GM21825 (cell line): Measurements from ENCODE around the gene SPTLC3.

Source experiments
- ATAC-seq: cut with Tn5 transposase; IDR thresholded peaks from one replicate; pipeline ENCODE4 v1.9.1; 2021; ENCODE audit warnings: mild to moderate bottlenecking, moderate library complexity; ENCODE audit not compliant: unreplicated experiment

SPTLC3 gene

DNA sequence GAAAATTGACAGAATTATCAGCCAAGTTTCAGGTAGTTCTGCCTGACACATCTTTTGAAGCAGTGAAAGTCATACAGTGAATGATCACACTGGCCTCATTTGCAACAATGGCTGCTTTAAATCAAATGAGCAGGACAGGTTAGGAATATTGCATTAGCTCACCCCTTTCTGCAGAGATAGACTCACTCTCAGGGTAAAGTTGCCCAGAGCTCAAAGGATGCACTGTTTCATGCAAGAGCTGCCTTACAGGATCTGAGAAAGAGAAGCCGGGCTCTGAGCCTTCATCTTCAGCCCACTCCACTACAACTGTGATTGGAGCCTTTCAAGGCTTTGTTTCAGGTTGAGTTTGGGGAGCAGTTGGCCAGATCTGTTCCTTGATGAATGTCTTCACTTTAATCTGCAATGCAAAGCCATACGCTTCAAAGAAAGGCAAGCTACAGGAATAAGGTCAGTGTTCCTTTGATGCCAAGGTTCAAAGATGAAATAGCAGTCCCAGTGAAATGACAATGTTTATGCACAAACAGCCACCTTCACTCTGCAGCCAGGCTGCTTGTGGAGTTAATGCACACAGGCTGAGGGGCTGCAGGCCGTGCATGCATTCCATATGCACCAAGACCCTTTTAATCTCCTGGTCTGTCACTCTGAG lies 121.4 kb downstream of the SPTLC3 start:
- no peak for ATAC-seq

DNA sequence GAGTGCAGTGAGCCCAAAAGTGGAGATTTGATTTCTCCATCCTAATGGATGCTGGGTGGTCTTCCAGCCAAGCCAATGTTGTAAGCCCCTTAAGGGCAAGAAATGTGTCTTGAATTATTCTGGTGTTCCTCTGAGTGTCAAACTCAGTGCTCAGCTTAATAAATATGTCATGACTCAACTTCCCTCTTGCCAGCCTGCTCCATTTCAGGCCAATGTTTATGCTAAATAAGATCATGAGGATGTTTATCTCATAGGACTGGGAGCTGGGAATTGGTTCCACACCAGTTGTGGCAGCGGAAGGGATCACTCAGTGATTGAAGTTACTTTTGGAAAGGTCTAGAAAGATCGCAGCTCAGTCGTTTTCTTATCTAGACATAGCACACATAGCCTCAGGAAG lies 121.9 kb downstream of the SPTLC3 start:
- no peak for ATAC-seq

DNA sequence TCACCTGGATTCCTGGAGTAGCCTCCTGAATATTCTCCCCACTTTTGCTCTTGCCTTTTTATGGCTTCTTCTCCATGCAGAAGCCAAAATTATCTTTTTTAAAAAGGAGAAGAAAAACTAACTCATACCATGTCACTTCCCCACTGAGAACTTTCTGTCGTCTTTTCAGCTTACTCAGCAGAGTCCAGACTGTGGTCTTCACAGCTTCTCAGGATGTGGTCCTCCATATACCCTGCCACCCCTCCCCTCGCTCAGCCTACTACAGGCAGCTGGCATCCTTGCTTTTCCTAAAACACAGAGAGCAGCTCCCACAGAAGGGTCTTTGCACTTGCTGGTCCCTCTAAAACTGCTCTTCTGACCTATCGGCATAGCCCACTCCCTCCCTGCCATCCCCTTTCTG lies 122.9 kb downstream of the SPTLC3 start:
- ATAC-seq = no peak

DNA sequence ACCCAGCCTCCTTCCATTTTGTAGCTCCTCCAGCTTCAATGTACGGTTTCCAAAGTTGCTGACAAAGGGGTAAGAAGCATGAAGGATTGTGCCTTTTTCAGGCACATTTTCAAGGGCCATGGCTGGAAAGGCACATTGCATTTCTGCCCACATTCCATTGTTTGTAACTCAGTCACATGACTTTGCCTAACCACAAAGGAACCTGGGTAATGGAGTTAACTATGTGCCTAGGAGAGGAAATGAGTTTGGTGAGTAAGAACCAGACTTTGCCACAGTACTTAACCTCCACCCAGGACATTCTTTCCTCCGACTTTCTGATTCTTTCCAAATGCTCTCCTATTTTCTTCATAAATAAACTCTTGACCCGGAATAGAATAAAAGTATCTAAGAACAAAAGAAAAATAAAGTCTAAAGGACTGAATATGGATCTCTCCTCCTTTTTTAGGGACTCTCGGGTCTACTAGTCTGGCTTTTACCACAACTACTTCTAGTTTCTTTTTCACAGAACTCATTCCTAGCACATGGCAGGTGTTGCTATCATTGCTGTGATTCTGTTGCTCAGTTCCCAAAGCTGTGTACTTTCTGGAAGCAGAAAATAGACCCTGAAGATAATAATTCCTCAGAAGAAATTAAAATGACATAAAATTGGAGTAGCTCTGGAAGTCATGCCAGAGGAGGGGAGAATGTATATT lies 130.8 kb downstream of the SPTLC3 start:
- no peak for ATAC-seq

DNA sequence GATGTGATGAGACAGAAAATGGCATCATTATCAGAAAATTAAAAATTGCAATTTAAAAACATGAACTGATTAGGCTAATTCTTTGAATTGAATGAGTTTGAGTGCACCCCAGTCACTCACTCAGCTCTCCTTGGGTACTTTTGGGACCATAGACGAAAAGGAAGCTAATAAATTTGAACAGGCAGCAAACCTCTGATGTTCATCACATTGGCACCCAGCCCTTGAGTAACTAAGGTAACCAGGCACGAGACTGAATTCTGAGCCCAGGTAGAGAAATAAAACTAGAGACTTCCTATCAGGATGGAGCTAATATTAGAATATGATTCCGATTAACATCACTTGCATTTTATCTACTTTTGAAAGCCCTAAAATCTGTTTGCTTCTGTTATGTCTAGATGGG lies 131.4 kb downstream of the SPTLC3 start:
- ATAC-seq = no peak

DNA sequence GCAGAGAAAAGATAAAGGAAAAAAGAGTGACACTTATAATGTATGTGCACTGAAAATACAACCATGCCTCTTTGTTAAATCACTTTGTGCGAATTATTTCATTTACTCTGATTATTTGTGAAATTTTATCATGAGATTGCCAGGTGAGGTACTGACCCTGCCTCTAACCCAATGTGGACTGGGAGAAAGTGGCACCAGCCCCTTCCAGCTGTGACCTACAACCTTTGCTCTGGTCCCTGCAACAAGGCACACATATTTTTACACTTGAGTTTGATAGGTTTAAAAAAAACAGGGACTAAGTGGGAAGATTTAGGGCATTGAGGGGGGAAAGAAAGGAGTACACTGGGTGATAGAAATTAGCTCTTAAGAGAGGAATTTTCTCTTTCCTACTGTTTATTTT lies 132.0 kb downstream of the SPTLC3 start:
- no peak for ATAC-seq

DNA sequence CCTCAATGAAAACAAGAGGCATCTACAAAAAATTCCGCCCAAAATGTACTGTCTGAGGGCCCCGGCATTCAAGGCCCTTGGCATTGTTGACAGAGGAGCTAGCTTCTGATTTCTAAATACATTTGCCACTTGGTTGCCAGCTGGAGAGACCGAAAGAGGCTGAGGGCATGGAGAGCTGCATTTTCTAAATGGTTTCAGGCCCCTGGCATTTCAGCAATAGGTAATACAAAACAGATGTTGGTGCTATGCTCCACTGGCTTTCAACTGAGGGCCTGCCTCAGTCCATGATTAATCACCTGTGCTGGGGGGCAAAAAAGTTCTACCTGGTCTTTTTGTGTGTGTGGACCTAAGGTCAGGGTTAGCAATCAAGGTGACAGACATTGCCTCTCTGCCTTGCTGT lies 132.8 kb downstream of the SPTLC3 start:
- no peak for ATAC-seq

DNA sequence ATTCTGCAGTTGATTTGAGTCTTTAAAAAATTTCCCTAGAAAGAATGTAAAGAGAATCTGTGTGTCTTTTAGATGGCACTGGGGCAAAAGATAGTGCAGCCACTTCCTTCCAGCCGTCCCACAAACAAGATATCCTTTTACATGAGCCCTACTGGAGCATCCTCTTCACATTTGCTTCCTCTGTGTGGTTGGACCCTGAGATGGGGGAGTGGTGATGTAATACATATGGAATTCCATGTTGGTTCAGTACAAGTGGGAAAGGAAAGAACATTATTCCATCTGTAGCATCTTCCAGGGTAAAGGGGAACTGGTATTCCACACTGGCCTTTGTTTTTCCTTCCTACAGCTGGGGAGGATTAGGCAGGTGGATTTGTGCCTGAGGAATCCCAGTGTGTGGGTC lies 133.4 kb downstream of the SPTLC3 start:
- ATAC-seq = no peak

DNA sequence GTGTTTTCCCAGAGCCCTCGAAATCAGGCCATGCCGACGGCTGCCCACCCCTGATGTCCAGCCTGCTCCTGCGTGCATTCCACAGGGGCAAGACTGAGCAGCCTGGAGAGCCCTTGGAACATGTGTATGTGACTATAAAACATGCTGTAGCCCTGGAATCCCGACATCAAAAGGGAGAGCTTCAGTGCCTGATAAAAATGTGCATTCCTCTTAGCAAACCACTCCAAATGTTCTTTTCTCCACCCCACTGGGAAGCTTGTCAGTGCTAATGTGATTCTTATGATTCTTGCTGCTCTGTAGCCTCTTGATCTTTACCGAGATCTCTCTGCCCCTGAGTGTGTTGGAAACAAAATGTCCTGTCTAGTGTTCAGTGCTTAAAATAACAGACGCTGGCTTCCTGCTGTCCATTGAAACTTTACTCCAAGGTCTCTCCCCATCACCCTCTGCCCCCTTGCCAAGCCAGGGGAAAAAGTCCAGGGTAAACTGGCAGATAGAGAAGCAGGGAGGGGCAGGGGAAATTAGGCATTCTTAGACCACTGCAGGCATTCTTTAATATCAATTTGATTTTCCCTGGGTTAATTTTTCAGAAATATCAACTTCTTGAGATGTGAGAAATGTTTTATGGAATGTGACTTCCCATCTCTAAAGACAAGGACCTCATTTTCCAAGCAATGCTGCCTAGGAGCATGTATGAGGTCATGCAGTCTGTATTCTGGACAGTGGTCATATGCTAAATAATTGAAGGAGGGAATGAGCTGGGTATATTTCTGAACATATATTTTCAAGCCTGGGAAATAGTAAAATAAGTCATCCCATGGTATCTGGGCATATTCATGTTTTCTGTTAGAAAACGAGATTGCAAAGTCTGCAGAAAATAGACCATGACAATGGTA lies 138.5 kb downstream of the SPTLC3 start:
- no peak for ATAC-seq

DNA sequence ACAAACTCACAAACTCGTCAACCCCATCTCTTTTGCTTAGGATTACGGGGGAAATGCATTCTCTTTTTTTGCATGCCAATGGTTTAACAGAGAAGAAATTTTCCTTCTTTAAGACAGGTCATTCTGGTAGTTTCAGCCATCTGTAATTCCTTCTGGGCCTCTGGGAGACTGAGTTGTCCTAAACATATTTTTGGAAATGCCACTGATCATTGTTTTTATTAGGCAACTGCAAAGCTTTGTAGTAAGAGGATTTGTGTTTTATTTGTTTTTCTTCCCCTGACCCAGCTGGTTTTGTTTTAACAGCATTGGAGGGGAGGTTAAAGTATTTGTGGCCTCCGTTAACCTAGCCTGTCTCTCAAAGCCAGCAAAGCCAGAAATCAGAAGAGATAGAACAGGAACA lies 139.2 kb downstream of the SPTLC3 start:
- ATAC-seq = no peak

DNA sequence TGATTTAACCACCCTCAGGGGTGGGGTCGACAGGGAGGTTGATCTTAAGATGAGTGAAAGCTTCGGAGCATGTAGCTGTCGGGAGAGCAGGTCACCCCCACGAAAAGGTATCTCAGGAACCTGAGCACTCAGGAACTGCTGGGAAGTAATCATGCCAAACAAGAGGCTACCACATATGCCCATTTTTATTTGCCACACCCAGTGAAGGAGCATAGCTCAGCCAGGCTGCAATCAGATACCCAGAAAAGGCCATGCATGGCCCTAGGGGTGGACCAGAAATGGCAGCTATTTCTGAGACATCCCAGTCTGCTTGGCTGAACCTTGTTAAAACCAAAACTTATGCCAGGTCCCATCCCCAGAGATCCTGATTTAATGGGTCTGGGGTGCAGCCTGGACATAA lies 139.6 kb downstream of the SPTLC3 start:
- ATAC-seq = no peak

DNA sequence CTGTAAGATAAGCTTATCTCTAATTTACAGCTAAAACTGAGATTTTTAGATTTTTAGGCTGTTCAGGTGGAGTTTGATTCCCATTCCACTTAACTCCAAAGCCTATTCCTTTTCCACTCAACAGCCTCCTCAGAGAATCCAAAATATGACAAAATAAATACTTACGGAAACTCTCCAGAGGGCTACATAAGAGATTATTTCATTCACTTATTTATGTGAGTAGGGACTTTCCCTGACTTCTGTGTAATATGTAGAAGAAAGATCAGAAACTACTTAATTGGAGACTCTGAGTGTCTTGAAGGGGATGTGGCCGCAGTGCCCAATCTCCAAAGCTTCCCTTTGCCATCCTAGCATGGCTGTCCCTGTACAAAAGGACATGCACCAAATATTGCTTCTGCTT lies 140.2 kb downstream of the SPTLC3 start:
- no peak for ATAC-seq

DNA sequence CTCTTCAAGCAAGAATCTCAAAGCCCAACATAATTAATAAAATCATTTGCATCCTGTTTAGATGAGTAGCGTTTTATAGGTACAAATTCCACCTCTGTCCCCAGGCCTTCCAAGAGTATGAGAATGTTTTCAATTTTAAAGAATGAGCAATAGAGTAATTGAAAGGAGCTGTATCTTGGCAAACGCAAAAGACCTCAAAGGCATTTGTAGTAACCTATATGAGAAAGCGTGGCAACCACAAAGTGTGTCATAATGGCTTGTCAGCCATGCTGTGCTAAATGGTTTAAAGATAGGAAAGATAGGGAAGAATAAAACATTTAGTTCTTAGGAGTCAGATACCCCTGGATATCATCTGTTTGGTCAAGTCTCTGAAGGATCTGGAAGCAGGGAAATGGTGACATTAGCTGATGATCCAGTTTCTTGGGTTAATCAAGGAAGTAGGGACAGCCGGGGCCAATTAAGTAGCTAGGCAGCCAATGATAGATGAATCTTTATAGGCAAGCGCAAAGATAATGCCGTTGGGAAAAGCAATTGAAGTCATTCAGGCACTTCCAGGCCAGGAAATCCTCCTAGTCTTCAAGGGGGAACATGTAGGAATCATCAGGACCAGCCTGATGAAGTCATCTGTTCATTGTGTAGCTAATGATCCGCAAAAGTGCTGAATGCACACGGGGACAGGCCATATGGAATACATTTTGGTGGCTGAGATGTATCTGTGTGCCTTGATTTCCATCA lies 140.8 kb downstream of the SPTLC3 start:
- no peak for ATAC-seq

DNA sequence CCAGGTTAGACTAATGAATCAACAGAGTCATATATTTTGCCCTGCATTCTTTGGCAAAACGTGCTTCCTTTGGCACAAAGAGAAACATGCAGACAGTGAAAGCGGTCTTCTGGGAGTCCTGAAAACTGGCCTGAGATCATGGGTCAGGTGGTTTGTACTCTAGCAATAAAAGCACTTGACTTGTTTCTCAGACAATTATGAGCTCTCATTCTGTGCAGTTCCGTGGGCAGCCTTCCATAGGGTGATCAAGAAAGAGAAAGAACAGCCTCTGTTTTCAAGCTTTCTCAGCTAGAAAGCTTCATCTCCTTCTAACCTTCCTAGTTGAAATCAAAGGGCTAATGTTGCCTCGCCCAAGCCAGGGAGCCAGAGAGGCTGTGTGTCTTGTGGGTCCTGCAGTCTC lies 149.6 kb downstream of the SPTLC3 start:
- no peak for ATAC-seq

DNA sequence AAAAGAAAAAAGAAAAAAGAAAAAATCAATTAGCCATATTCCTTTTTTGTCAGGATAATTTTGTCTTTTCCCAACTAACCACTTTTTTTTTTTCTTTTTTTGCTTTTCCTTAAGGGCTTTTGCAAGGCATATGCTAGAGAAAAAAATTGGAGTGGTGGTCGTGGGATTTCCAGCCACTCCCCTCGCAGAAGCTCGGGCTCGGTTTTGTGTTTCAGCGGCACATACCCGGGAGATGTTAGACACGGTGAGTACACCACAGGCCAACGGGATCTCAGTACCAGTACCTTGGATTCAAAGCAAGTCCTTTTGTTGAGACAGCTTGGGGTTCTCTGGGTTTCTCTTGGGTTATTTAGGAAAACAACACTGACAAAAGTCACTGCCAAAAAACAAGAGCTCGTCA lies 151.1 kb downstream of the SPTLC3 start:
- ATAC-seq = no peak

DNA sequence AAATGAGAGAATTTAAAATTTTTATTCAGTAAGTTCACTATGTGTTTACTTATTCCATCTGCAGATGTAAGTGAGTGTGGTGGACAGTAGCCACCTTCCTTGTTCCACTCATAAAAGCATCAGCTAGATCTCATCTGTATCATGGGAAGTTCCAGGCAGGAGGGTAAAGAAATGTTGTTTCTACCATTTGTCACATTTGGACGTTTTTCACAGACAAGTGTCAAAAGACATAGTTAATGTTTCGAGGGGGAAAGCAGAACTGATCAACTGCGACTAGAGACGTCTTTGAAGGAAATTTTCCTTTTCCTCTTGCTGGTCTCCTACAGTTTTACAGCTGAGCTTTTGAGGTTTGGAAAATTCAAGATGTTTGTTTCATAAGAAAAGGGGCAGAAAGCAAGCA lies 156.4 kb downstream of the SPTLC3 start:
- no peak for ATAC-seq

DNA sequence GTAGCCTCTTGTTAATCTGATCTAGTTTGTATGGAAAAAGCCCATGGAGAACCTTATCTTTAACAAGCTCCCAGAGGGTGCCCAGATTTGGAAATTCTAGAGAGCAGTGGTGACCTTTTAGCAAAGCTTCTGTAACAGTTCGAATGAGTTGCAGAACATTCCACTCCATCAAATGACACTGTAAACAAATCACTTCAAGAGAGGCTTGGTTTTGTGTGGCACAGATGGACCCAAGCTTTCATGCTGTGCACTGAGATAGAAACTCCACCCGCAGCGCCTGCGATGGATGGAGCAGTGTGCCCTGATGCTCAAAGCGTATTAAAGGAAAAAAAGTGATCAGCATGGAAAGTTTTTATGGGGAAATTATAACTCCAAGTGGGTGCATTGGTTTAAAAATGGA lies 157.2 kb downstream of the SPTLC3 start:
- no peak for ATAC-seq

DNA sequence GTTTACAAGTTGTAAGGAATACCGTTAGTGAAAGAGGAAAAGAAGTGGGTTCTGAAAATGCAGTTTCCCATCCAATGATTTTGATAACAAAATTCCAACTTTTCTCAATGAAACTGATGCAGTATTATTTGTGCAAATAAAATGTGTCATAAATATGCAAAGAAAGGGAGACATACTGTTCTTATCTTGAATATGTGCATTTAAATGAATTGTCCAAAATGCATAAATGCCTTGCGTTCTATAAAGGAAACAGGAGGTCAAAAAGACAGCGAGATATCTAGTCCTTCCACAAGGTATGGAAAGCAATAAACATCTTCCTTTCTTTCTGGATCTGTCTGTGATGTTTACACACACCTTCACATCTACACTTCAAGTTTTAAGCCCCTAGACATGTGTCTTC lies 157.7 kb downstream of the SPTLC3 start:
- ATAC-seq = no peak

DNA sequence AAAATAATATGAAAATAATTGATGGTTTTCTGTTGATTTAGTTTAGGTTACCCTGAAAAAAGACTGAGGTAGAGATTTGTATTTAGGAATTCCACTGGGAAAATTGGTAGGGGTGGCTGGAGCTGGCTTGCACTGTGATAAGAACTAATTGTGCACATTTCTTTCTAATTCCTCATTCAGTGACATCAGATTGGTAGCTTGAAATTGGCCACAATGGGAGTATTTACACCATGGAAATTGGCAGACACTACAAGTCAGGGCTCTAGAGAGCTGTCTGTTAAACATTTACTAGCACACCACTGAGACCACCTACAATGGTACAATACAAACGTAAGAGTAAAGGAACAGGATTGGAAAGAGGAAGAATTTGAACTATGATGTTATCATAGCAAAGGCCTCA lies 160.3 kb downstream of the SPTLC3 start:
- no peak for ATAC-seq

DNA sequence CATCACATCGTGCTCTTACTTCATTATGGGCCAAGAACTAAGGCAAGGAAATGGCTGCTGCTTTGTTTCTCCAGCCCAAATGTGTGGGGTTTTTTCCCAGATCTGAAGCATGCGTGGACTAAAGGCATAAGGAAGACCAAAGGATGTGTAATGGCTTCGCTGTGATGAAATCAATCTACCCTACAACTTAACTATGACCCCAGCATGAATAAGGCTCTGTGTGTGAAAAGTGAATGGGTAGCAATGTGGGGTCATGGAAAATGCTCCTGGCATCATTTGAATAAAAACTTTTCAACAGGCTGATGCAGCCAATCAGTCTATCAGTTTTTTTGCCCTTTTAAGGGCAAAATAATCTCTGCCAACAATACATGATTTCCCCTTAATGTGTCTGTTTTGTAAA lies 162.0 kb downstream of the SPTLC3 start:
- ATAC-seq = no peak

DNA sequence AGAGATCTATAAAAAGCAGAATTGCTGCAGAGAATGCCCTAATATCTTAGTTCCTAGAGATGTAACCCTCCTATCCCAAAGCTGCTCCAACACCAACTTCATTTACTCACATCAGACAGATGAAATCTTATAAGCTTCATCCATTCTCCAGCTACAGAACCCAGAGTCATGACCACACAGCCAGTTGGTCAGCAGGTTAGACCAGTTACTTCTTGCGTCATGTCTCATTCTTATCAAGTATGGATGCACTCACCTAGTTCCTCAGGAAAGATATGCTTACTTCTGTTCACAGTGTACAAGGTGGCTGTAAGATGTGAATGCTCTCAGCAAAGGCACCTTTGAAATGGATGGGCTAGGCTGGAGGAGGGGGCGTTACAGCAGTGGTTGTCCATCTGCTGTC lies 164.4 kb downstream of the SPTLC3 start:
- no peak for ATAC-seq
